ENCODE data around the gene PICALM.

Gene PICALM

GRCh38 chr11:85946221-85946620 is 122.7 kb downstream of the PICALM start:
- H3K4me3 ChIP-seq (ENCODE audit: low read depth, low read length) = no peak overlapping the region
- no peak for TF ChIP-seq CTCF (IDR thresholded peaks at IDR 0.05; ENCODE audit: low read depth, low read length)

- no peak overlapping the region for H3K4me3 ChIP-seq (ENCODE audit: low read depth, low read length)
- no peak for TF ChIP-seq CTCF (IDR thresholded peaks at IDR 0.05; ENCODE audit: low read depth, low read length)
Observed at GRCh38 chr11:85945788-85946187, 123.1 kb downstream of the PICALM start.

GRCh38 chr11:85945296-85945695 is 123.6 kb downstream of the PICALM start:
- H3K4me3 ChIP-seq (ENCODE audit: low read depth, low read length) = no peak overlapping the region
- no peak for TF ChIP-seq CTCF (IDR thresholded peaks at IDR 0.05; ENCODE audit: low read depth, low read length)

- TF ChIP-seq CTCF (IDR thresholded peaks at IDR 0.05; ENCODE audit: low read depth, low read length) = peak; percentile 58
- no peak overlapping the region for H3K4me3 ChIP-seq (ENCODE audit: low read depth, low read length)
Observed at GRCh38 chr11:85941380-85941973, 127.4 kb downstream of the PICALM start.

- no peak for TF ChIP-seq CTCF (IDR thresholded peaks at IDR 0.05; ENCODE audit: low read depth, low read length)
- H3K4me3 ChIP-seq (ENCODE audit: low read depth, low read length) = no peak overlapping the region
Observed at GRCh38 chr11:85939099-85940015, 129.5 kb downstream of the PICALM start.

GRCh38 chr11:85937835-85938234 is 131.0 kb downstream of the PICALM start:
- no peak for TF ChIP-seq CTCF (IDR thresholded peaks at IDR 0.05; ENCODE audit: low read depth, low read length)
- H3K4me3 ChIP-seq (ENCODE audit: low read depth, low read length) = no peak overlapping the region

- no peak for TF ChIP-seq CTCF (IDR thresholded peaks at IDR 0.05; ENCODE audit: low read depth, low read length)
- H3K4me3 ChIP-seq (ENCODE audit: low read depth, low read length) = no peak overlapping the region
Observed at GRCh38 chr11:85935751-85936150, 133.1 kb downstream of the PICALM start.

Data from WI38 (cell line).